ENCODE data around the gene CX3CR1. TPM values are rescaled to one million over a fixed set of nuclear protein-coding genes. Genes with fewer than 3 reads are reported as not detected.

Gene CX3CR1
- total and polyA plus RNA-seq, 2 of the 4 experiments (the other 2 are of a cell fraction), result not detected

DNA sequence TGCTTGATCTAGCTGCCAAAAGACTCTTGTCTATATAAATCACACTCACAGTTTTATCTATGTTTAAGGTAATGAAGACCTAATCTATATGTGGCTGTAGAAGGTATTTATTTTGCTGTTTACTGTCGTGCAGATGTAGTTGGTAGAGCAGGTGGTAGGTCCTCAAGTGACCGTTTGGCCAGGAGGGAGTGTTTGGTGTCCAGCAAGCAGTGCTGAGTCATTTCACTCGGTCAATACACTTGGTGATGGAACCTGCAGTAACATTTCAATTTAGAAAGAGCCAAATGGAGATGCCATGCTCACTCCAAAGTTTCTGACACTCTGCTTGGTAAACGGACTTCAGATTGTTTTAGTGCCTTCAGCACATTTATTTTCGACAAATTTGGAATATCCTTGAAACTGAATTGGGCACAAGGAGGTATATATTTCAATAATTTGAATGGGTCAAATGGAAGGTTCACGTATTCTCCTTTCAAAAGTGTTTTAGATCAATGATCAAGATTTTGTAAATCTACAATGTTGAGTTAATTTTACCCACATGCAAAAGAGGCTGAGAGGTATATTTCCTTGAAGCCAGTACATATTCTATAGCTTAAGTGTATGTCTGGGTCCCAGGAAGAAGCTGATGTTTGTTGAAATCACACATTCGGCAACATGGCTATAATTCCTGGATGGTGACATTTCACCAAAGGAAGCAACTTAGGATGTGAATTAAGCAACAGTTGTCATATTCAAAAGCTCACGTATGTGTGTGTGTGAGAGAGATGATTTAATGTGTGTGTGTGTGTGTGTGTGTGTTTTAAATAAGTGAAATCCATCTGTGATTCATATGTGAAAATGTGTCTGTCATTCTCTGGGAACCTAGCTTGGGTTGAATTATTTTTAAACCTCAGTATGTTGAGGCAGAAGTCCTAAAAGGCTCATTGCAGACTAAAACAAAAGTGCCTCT lies 7.7 kb upstream of the CX3CR1 start:
- Histone ChIP-seq H3K4me2 (ENCODE audit: low read depth, low read length) (no peak overlapping the region), H3K9me1 (ENCODE audit: insufficient read depth, low read length) (no peaks in the 10 kb centered on the region), H3K9ac (ENCODE audit: low read depth, low read length) (no peak overlapping the region), H2BK15ac (ENCODE audit: low read depth, low read length) (no peak overlapping the region), H2AK5ac (ENCODE audit: low read depth, low read length) (no peak overlapping the region), H3K18ac (ENCODE audit: low read depth, low read length) (no peak overlapping the region), H3K14ac (replicated peaks; ENCODE audit: low read depth, low read length) (no peak overlapping the region), H3K27me3 (ENCODE audit: control insufficient read depth, insufficient read depth, low read length) (no peaks in the 10 kb centered on the region), H3K36me3 (ENCODE audit: control insufficient read depth, insufficient read depth, low read length) (no peaks in the 10 kb centered on the region), H2AFZ (replicated peaks; ENCODE audit: low read length, poor library complexity) (no peak overlapping the region), H2BK120ac (ENCODE audit: low read depth, low read length) (no peak overlapping the region), H4K8ac (ENCODE audit: low read depth in 2 of 2, low read length in 2 of 2) (no peak overlapping the region), H4K20me1 (ENCODE audit: insufficient read depth, low read length) (no peaks in the 10 kb centered on the region; the same call in 1 of the 2 replicates), H3K79me1 (ENCODE audit: low read depth in 1 of 2, low read length in 2 of 2) (no peaks in the 10 kb centered on the region), H4K5ac (ENCODE audit: low read depth, low read length) (no peak overlapping the region), H3K56ac (ENCODE audit: extremely low read depth, insufficient read depth, low read length) (no peak overlapping the region), H2BK5ac (ENCODE audit: low read depth, low read length, poor library complexity, severe bottlenecking) (no peak overlapping the region), H3K4me1 (ENCODE audit: control insufficient read depth, insufficient read depth, low read length) (no peaks in the 10 kb centered on the region), H2AK9ac (replicated peaks; ENCODE audit: low read depth, low read length, poor library complexity) (no peak overlapping the region), H3K4ac (ENCODE audit: low read depth, low read length) (no peak overlapping the region), H4K91ac (ENCODE audit: insufficient read depth, low read depth, low read length) (no peak overlapping the region), H3K9me3 (ENCODE audit: control insufficient read depth, insufficient read depth, low read length) (no peaks in the 10 kb centered on the region), H2BK20ac (ENCODE audit: low read depth, low read length) (no peak overlapping the region), H3K4me3 (ENCODE audit: insufficient read depth, low read depth, low read length) (no peak overlapping the region), H3K23ac (ENCODE audit: low read depth, low read length) (no peak overlapping the region), H3K27ac (ENCODE audit: insufficient read depth, low read length) (no peak overlapping the region)
- ChIA-PET CTCF (interaction anchor here (0.6 to 2.8 kb wide), 23 partner anchors 9 to 1406 kb away, joined by 3 to 39 read pairs (median 4); partner anchors contain the start of genes CX3CR1 and XIRP1), POLR2A (ENCODE audit: unreplicated experiment) (no interaction called here)
- intact Hi-C loops (cut with micrococcal nuclease), result loop anchor here (1.0 kb wide), 5 partner anchors 79 to 186 kb away; partner anchors contain the start of genes GORASP1 and TTC21A
- DNase-seq (no peak), ATAC-seq (ENCODE audit: low read depth) (no peak)
- no peak for TF ChIP-seq NFE2L2 (IDR thresholded peaks at IDR 0.05; ENCODE audit: low read depth, low read length)
- TF ChIP-seq CEBPB (IDR thresholded peaks at IDR 0.05; ENCODE audit: low read depth, low read length), result 0 out of 2 replicates have a peak, but pooled peaks have one; percentile 4
- TF ChIP-seq, protein P1, sequence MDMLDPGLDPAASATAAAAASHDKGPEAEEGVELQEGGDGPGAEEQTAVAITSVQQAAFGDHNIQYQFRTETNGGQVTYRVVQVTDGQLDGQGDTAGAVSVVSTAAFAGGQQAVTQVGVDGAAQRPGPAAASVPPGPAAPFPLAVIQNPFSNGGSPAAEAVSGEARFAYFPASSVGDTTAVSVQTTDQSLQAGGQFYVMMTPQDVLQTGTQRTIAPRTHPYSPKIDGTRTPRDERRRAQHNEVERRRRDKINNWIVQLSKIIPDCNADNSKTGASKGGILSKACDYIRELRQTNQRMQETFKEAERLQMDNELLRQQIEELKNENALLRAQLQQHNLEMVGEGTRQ (IDR thresholded peaks at IDR 0.05; ENCODE audit: low read depth, low read length), result no peak
- WGBS, 2 experiments (ENCODE audit: extremely low coverage in 2 of 2, insufficient read length in 1 of 2), result 30% methylated on average over 5 of the region's 8 CpGs; no CpG with 5 or more reads in 1 of the 2 experiments
- dilution Hi-C loops (cut with HindIII; ENCODE audit: low sequenced_read_pairs, unreplicated experiment), result no loop called here
- BruUV-seq (replicated peaks), result no TSS peak
- in situ Hi-C loops (cut with MboI; ENCODE audit: low sequenced_read_pairs), result loop anchor here (5.0 kb wide), 1 partner anchor 160 kb away; no protein-coding TSS in a partner anchor
